Measurements from ENCODE around the gene FZR1.
A peak's percentile ranks its signal among the peaks of the same experiment; 100 is the strongest.

Gene FZR1

DNA sequence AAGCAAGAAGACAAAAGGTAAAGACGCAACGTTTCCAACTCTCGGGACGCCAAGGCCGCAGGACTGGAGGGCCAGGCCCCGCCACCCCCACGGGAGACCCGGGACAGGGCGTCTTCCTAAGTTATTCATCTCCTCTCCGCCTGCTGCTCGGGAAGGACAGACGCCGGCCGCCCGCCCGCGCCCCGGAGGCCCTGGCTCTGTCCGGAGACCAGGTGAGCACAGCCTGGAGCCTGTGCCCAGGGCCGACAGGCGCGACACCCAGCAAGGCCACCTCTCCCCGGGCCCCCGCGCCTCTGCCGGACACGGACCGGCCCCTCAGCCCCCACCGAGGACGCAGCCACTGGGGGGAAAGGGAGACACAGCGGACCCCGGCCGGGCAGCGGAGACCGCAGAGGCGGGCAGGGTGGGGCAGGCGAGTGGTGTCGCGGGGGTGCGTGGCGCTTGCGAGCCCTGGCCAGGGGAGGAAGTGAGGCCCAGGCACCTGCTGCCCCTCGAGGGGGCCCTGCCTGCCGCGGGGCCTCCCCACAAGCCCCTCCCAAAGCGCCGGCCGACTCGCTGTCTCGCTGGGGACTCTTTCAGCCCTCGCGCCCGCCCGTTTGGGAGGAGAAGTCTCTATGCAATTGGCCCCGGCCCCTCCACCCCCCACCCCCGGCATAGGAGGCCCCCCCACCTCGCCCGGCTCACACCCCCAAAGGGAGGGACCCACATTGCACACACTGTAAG, 43.0 kb upstream of the FZR1 start:
- H3K4ac ChIP-seq (ENCODE audit: low read length), result no peak overlapping the region
- no peak overlapping the region for H3K9ac ChIP-seq (ENCODE audit: low read depth, low read length, poor library complexity)
- no peak overlapping the region for H2BK120ac ChIP-seq (ENCODE audit: low read depth, low read length)
- no peak for DNase-seq (ENCODE audit: low spot score)
- no peak overlapping the region for H2BK5ac ChIP-seq (ENCODE audit: low read length)
- H2BK15ac ChIP-seq (ENCODE audit: low read length), result no peak overlapping the region
- no peak overlapping the region for H4K91ac ChIP-seq (ENCODE audit: low read depth, low read length, poor library complexity)
- no peak overlapping the region for H4K8ac ChIP-seq (ENCODE audit: low read depth, low read length)
- peaks cover 11 to 16% of the 10 kb centered on the region in 2 donors for H3K4me1 ChIP-seq (ENCODE audit: control insufficient read depth in 2 of 2, insufficient read depth in 1 of 2, low read depth in 1 of 2, low read length in 2 of 2)
- H3K14ac ChIP-seq (ENCODE audit: low read length), result peak overlapping the region; percentile 71
- peaks cover 0 to 12% of the 10 kb centered on the region in 2 donors for H3K9me3 ChIP-seq (replicated peaks in 1 of 2; ENCODE audit: control insufficient read depth in 2 of 2, insufficient read depth in 1 of 2, low read depth in 1 of 2, low read length in 2 of 2)
- no peak overlapping the region for H2AFZ ChIP-seq (ENCODE audit: low read length)
- no peak overlapping the region for H3K27ac ChIP-seq (replicated peaks; ENCODE audit: low read length)
- H3K18ac ChIP-seq (ENCODE audit: low read length), result peak overlapping the region; percentile 48
- H2AK5ac ChIP-seq (ENCODE audit: low read depth, low read length), result no peak overlapping the region
- no peak overlapping the region for H3K4me3 ChIP-seq (ENCODE audit: low read length in 2 of 2)
- H2BK12ac ChIP-seq (ENCODE audit: low read length), result no peak overlapping the region
- H3K4me2 ChIP-seq (ENCODE audit: insufficient read depth, low read length, poor library complexity, severe bottlenecking), result peak overlapping the region; percentile 18
- no peak overlapping the region for H3K23ac ChIP-seq (ENCODE audit: low read depth, low read length, poor library complexity)
- H3K27me3 ChIP-seq (ENCODE audit: control insufficient read depth in 3 of 3, insufficient read depth in 3 of 3, low read depth in 1 of 3, low read length in 3 of 3), result peaks cover 14 to 62% (median 24%) of the 10 kb centered on the region in 3 experiments
- H3K36me3 ChIP-seq (replicated peaks in 1 of 2; ENCODE audit: control insufficient read depth in 2 of 2, insufficient read depth in 2 of 2, low read length in 2 of 2), result no peaks in the 10 kb centered on the region
- WGBS, 2 donors (ENCODE audit: extremely low coverage in 2 of 2, insufficient read length in 2 of 2, insufficient replicate concordance in 1 of 2), result no CpG with 5 or more reads among the region's 58 CpGs
- peaks cover 1% of the 10 kb centered on the region for H3K79me1 ChIP-seq (ENCODE audit: low read depth, low read length)

DNA sequence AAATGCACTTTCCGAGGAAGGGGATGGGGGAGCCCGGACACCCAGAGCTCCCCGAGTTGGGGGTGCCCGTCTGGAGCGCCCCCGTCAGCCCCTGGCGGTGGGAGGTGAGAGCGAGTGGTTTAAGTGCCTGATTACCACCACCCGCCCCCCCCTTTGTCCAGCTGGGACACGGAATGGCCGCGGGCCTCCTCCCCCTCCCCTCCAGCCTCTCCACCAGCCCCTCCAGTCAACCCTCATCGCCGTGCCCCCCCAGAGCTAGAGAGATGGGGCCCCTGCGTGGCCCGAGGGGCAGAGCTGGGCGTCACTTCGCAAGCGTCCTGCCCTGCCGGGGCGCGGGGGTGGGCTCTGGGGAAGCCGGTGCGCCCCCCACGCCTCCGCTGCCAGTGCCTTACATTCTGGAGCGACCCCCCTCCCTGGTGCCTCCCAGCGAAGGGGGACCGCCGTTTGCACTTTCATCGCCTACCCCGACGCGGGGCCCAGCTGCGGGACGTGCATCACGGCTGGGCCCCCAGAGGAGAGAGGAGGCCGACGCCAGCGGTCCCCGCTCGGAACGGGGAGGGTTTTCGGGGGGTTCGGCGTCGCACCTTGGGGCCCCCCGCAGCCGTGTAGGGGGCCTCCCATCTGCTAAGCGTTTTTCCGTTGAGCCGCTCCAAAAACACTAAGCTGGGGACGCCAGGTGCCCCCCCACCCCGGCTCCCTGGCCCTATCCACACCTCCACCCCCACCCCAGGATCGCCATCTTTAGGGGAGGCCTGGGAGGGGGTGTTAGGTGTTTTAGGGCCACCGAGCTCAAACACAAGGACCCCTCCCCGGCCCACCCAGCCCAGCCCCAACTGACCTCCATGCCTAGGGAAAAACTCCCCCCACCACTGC, 42.2 kb upstream of the FZR1 start:
- Histone ChIP-seq H2BK12ac (ENCODE audit: low read length) (no peak overlapping the region), H3K4me2 (ENCODE audit: insufficient read depth, low read length, poor library complexity, severe bottlenecking) (peak overlapping the region; percentile 33), H4K91ac (ENCODE audit: low read depth, low read length, poor library complexity) (no peak overlapping the region), H2AFZ (ENCODE audit: low read length) (no peak overlapping the region), H3K27ac (replicated peaks; ENCODE audit: low read length) (no peak overlapping the region), H2AK5ac (ENCODE audit: low read depth, low read length) (peak overlapping the region; percentile 46), H3K79me1 (ENCODE audit: low read depth, low read length) (peaks cover 1% of the 10 kb centered on the region), H3K9ac (ENCODE audit: low read depth, low read length, poor library complexity) (no peak overlapping the region), H2BK15ac (ENCODE audit: low read length) (no peak overlapping the region), H3K4me3 (ENCODE audit: low read length in 2 of 2) (no peak overlapping the region), H2BK5ac (ENCODE audit: low read length) (peak overlapping the region; percentile 24), H3K23ac (ENCODE audit: low read depth, low read length, poor library complexity) (peak overlapping the region; percentile 80), H4K8ac (ENCODE audit: low read depth, low read length) (peak overlapping the region; percentile 3), H3K18ac (ENCODE audit: low read length) (peak overlapping the region; percentile 87), H3K14ac (ENCODE audit: low read length) (peak overlapping the region; percentile 38), H3K4me1 (ENCODE audit: control insufficient read depth in 2 of 2, insufficient read depth in 1 of 2, low read depth in 1 of 2, low read length in 2 of 2) (peaks cover 5 to 9% of the 10 kb centered on the region in 2 donors), H2BK120ac (ENCODE audit: low read depth, low read length) (no peak overlapping the region), H3K4ac (ENCODE audit: low read length) (no peak overlapping the region), H3K27me3 (ENCODE audit: control insufficient read depth in 3 of 3, insufficient read depth in 3 of 3, low read depth in 1 of 3, low read length in 3 of 3) (peaks cover 11 to 54% (median 24%) of the 10 kb centered on the region in 3 experiments), H3K9me3 (replicated peaks in 1 of 2; ENCODE audit: control insufficient read depth in 2 of 2, insufficient read depth in 1 of 2, low read depth in 1 of 2, low read length in 2 of 2) (peaks cover 0 to 12% of the 10 kb centered on the region in 2 donors), H3K36me3 (replicated peaks in 1 of 2; ENCODE audit: control insufficient read depth in 2 of 2, insufficient read depth in 2 of 2, low read length in 2 of 2) (no peaks in the 10 kb centered on the region)
- WGBS, 2 donors (ENCODE audit: extremely low coverage in 2 of 2, insufficient read length in 2 of 2, insufficient replicate concordance in 1 of 2), result no CpG with 5 or more reads among the region's 57 CpGs
- DNase-seq (ENCODE audit: low spot score), result no peak

DNA sequence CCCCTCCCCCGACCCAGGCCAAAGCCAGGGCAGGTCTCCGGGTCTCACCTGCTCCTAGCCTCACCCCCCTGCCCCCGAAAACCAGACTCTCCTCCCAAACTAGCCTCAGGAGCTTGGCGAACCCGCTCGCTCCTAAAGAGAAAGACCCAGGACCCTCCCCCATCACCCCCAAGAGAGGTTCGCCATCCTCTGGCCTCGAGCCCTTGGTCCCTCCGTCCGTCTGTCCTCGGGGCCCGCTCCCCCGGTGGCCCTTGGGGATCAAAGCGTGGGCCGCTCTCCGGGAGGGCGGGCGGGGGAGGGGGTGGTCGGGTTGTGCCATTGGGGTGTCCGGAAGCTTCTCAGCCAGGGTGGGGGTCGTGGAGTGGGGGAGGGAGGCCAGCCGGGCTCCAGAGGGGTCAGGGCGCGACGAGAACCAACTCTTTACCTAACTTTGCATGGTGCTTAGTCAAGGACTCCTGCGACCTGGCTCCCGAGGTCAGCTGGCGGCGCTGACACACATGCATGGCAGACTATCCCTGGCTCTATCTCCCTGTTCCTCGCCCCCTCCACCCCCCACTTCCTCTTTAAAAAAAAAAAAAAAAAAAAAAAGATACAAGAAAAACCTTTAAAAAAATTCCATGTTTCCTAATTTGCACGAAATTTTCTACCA, 41.4 kb upstream of the FZR1 start:
- H3K4me1 ChIP-seq (ENCODE audit: control insufficient read depth in 2 of 2, insufficient read depth in 1 of 2, low read depth in 1 of 2, low read length in 2 of 2), result peaks cover 2 to 5% of the 10 kb centered on the region in 2 donors
- no peak overlapping the region for H2AK5ac ChIP-seq (ENCODE audit: low read depth, low read length)
- H2BK5ac ChIP-seq (ENCODE audit: low read length), result no peak overlapping the region
- H2AFZ ChIP-seq (ENCODE audit: low read length), result no peak overlapping the region
- no peak overlapping the region for H3K9ac ChIP-seq (ENCODE audit: low read depth, low read length, poor library complexity)
- no peak overlapping the region for H4K8ac ChIP-seq (ENCODE audit: low read depth, low read length)
- H3K18ac ChIP-seq (ENCODE audit: low read length), result no peak overlapping the region
- no peak overlapping the region for H3K4me3 ChIP-seq (ENCODE audit: low read length in 2 of 2)
- H2BK12ac ChIP-seq (ENCODE audit: low read length), result no peak overlapping the region
- H3K4me2 ChIP-seq (ENCODE audit: insufficient read depth, low read length, poor library complexity, severe bottlenecking), result no peak overlapping the region
- H4K91ac ChIP-seq (ENCODE audit: low read depth, low read length, poor library complexity), result no peak overlapping the region
- H3K79me1 ChIP-seq (ENCODE audit: low read depth, low read length), result peaks cover 1% of the 10 kb centered on the region
- no CpG with 5 or more reads among the region's 31 CpGs for WGBS, 2 donors (ENCODE audit: extremely low coverage in 2 of 2, insufficient read length in 2 of 2, insufficient replicate concordance in 1 of 2)
- H3K23ac ChIP-seq (ENCODE audit: low read depth, low read length, poor library complexity), result no peak overlapping the region
- H2BK15ac ChIP-seq (ENCODE audit: low read length), result no peak overlapping the region
- H3K9me3 ChIP-seq (replicated peaks in 1 of 2; ENCODE audit: control insufficient read depth in 2 of 2, insufficient read depth in 1 of 2, low read depth in 1 of 2, low read length in 2 of 2), result peaks cover 0 to 16% of the 10 kb centered on the region in 2 donors
- H3K36me3 ChIP-seq (replicated peaks in 1 of 2; ENCODE audit: control insufficient read depth in 2 of 2, insufficient read depth in 2 of 2, low read length in 2 of 2), result no peaks in the 10 kb centered on the region
- no peak overlapping the region for H3K27ac ChIP-seq (replicated peaks; ENCODE audit: low read length)
- no peak overlapping the region for H3K14ac ChIP-seq (ENCODE audit: low read length)
- peaks cover 12 to 50% (median 22%) of the 10 kb centered on the region in 3 experiments for H3K27me3 ChIP-seq (ENCODE audit: control insufficient read depth in 3 of 3, insufficient read depth in 3 of 3, low read depth in 1 of 3, low read length in 3 of 3)
- H2BK120ac ChIP-seq (ENCODE audit: low read depth, low read length), result no peak overlapping the region
- DNase-seq (ENCODE audit: low spot score), result no peak
- H3K4ac ChIP-seq (ENCODE audit: low read length), result no peak overlapping the region
